NCI-H748 treated with DMSO at 0.1 percent for 48 hours (cell line): ENCODE data around the gene STX8.

ENCODE experiments used
- DNase-seq: peaks from one replicate; lab custom pipeline; 2025; lab: John Stamatoyannopoulos, UW

The STX8 gene

DNA sequence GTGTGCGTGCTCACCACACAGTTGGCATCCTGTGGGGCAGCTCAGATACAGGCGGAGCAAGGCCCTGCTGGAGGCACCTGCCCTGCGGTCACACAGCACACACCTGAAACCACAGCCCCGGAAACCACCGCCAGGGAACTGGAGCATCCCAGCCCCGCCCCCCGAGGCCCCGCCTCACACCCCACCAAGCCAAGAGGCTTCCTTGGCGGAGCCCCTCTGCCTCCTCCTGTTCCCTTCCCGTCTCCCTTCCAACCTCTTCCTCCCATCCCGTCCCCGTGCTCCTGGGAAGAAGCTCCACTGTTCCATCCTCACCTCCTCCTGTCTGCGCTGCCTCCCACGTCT is 348.9 kb downstream of the STX8 start:
- no peak for DNase-seq

- DNase-seq: no peak
Observed at GRCh38 chr17:9226130-9226793, 349.4 kb downstream of the STX8 start.

DNA sequence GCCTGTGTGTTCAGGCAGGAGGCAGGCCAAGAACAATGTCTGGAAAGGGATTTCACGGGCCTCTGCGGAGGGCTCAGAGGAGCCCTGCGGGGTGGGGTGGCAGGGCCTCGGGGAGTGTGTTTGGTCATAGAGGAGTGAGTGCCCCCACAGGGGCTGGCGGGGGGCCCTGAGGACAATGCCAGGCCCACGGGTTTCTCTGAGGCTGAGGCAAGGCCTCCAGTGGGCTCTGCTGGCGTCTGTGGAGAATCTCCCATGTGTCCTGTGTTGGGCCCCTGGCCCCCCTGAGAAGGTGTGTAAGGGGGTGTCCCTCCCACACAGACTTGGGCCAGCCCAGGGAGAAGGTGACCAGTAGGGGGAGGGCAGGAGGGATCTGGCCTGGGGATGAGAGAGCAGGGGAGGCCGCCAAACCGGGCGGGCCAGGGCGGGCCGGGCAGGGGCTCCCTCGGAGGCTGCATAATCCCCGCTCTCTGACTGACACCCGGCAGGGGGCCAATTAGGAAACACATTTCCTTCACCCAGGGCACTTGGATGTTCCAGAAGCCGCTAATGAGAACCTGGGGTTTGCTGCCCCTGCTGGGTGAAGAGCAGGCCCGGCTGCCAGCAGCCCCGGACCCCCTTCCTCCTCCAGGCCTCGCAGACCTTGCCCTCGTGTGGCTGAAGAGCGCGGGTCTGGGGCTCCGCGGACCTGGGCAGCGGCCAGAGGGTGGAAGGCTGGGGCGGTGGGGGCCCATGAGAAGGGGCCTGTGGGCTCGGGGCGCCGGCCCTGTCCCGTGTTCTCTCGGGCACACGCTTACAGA is 350.1 kb downstream of the STX8 start:
- DNase-seq: no peak

DNA sequence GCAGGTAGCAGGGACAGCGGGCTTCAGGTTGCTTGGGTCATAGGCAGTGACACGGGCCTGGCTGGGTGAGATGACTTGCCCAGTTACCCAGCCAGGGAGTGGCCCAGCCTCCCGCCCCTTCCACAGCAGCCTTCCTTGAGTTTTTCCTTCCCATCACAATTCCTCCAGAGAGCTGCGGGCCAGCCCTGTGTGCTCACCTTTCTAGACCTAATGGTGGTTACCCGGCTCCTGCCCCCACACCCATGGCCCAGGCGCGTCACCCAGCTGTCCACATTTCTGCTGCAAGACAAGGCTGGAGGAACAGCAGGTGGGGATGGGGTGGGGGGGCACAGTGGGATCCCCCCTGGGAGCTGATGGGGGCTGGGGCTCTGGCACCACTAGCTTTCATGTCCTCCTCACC is 351.1 kb downstream of the STX8 start:
- DNase-seq: no peak

- no peak for DNase-seq
Observed at GRCh38 chr17:9223531-9223930, 352.1 kb downstream of the STX8 start.

- no peak for DNase-seq
Observed at GRCh38 chr17:9221922-9222180, 353.8 kb downstream of the STX8 start.

- DNase-seq: no peak
Observed at GRCh38 chr17:9221147-9221921, 354.3 kb downstream of the STX8 start.

- DNase-seq: no peak
Observed at GRCh38 chr17:9220398-9221146, 355.0 kb downstream of the STX8 start.

DNA sequence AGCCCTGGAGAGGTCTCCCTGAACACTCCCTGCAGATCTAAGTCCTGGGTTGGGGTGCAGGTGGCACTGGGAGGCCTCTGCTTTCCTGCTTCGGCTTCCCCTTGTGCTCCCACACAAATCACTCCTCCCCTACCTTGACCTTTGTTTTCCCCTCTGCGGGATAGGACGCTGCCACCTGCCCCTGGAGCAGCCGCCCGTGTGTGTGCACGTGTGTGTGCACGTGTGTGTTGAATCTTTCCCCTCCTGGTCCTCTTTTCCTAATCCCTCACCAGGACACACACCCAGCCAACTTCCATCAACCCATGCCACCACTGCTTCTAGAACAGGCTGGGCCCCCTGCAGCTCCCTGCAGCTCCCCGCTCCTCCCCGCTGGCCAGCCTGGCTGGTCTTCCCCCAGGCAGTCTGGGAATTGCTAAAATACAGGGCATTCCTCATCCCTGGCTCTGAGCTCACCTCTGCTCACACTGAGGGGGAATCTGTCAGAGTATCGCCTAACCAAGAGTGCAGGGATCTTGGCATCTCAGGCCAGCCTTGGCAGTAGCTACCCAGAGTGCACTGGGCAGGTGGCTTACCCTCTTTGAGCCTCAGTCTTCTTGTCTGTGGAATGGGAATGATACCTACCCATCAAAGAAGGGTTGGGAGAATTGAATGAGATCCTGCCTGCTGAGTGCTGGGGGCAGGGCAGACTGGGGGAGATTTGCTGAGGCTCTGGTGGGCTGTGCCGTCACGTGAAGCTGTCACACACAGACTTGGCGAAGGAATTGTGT is 355.8 kb downstream of the STX8 start:
- no peak for DNase-seq

GRCh38 chr17:9218911-9219310 is 356.7 kb downstream of the STX8 start:
- DNase-seq: no peak

DNA sequence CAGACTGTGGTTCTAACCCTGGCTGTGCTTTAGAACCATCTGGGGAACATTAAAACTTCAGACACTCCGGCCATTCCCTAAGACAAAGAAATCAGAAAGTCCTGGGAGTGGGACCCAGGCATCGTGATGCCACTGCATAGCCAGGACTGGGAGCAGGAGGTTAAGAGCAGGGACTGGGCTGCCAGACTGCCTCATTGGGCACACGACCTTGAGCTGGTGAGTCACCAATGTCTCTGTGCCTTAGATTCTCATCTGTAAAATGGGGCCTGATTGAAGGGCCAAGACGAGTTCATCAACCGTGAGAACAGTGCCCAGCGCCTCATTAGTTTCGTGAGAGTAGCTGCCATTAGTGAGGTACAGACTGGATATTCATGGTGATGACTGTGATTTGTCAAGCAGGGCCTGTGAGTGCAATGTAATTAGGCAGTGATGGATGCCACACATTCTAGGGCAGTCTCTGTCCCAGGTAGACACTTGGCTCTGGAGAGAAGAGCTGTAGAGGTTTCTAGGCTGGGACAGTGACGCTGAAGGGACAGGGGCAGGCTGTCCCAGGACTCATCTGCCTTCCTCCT is 357.5 kb downstream of the STX8 start:
- no peak for DNase-seq

DNA sequence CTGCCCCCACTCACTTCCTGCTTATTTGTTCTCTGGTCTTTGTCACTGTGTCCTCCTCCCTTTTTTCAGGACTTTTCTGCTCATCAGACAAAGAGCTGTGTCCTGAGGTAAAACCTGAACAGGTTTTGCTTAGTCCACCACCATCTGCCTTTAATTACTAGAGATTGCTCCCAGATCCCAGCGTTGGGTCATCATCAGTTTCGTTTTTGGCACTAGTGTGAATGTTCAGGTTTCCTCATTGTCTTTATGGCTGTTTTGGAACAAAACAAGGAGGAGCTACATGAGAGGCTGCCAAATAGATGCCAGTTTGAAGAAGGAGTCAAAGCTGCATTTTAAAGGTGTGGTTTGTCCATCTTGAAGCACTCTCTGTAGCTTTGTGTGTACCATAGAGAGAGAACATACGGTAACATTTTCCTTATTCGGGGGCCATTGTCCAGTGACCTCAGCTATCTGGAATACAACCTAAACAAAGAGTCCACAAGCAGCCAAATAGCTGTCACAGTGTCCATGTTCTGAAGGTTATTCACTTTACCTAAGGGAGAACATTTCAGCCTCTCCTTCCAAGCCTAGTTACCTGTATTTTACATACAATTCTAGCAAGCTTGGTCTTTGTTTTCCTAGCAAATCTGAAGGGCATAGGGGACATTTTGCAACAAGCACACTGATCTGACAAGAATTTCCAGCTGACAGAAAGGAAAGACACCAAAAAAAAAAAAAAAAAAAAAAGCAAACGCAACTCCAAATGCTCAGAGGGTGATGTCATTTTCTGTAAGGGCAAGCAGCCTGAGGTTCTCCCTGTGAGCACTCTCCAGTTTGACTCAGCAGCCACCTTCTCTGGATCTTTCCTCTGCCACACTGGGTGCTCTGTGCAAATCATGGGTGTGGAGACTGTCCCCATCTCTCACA is 358.2 kb downstream of the STX8 start:
- DNase-seq: no peak

DNA sequence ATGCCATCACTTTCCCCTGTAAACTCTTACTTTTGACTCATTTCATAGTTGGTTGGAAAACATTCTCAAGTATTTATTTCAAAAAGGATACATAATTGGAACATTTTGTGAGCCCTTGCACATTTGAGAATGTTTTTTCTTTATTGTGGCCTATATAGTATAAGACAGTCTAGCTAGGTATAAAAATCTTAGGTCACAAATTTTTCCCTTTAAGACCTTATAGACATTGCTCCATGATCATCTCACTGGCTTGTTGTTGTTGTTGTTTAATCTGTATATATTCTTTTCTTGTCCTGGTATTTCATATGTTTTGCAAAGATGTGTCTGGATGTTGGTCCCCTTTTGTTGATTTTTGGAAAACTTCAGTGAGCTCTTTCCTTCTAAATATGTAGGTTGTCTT is 360.2 kb downstream of the STX8 start:
- DNase-seq: no peak

- DNase-seq: no peak
Observed at GRCh38 chr17:9213303-9213640, 362.3 kb downstream of the STX8 start.

- no peak for DNase-seq
Observed at GRCh38 chr17:9212376-9213302, 363.0 kb downstream of the STX8 start.

GRCh38 chr17:9211133-9211765 is 364.4 kb downstream of the STX8 start:
- no peak for DNase-seq

DNA sequence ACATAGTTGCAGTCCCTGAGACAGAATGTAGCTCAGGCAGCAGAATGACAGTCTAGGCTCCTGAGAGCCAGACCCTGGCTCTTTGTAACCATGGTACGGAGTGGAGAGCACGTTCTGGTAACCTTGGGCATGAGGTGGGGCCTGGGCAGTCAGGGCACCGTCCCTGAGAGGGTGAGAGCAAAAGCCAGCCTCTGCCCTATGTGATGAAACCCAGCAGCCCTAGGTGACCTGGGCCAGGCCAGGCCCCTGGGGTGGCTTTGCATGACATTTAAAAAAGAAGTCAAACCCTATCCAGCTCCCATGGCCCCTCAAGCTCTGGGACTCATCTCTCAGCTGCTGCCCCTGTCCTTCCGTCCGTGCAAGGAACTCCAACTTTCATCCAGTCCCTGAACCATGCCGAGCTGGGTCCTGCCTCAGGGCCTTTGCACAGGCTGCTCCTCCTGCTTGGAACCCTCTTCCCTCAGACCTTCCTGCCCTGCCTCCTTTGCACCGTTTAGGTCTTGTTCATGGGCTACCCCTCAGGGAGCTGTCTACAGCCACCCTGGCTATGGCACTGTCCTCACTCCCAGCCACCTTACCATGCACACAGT is 365.7 kb downstream of the STX8 start:
- no peak for DNase-seq

DNA sequence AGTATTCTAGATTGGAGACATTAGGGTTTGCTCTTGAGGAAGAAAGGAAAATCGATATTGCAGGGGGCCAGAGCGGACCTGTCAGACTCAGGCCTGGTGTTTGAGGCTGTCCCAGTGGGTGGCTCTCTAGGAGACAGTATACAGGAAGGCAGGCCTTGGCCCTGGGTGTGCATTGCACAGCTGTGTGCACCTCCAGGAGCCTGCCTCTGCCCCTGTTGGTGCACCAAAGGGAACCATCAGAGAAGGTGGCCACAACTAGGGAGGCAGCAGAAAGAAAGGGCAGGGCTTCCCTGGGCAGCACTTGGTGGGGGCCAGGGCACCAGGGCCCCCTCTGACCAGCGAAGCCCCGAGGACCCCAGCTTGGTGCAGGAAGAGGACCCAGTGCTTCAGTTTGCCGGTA is 366.3 kb downstream of the STX8 start:
- DNase-seq: no peak
